Mammary epithelial cell (primary cell): ENCODE results near the gene PCDHGA12.

ENCODE experiments used
- EZH2 ChIP-seq: IDR thresholded peaks from 2 replicates; pipeline ENCODE4 v1.6.1; 2012; ENCODE audit warnings: low read length, inconsistent platforms, borderline replicate concordance
- TF ChIP-seq, protein P1 (sequence below), 2 donors: IDR thresholded peaks in 1 of 2; conservative IDR thresholded peaks in 1 of 2; 2 replicates each; pipeline ENCODE4 v1.5.1; 2011 to 2012; ENCODE audit warnings: inconsistent platforms in 2 of 2, low read length in 2 of 2, mild to moderate bottlenecking in 2 of 2, control low read depth in 1 of 2, low read depth in 1 of 2; ENCODE audit not compliant: insufficient read depth in 1 of 2; ENCODE audit errors: extremely low read depth in 1 of 2

DNA sequence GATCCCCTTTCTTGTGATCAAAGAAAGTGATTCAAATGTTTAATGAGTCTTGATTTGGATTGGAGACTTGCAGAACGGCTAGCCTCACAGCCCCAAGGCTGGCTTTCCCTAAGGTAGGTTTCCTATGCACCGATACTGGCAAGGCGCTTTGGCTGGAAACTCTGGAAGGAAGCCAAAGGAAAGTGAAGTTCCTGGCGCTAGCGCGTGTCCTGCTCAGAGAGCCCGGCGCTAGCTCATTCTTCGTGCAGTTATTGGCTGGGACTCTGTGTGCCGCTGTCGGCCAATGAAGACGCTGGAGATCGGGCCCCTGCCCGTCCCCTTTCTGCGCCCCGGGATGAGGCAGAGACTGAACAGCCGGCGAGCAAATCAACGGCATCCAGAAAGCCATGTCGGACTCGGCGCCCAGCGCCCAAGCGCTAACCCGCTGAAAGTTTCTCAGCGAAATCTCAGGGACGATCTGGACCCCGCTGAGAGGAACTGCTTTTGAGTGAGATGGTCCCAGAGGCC is 45.4 kb downstream of the PCDHGA12 start, which contains the start of gene PCDHGC3:
- TF ChIP-seq, protein P1, sequence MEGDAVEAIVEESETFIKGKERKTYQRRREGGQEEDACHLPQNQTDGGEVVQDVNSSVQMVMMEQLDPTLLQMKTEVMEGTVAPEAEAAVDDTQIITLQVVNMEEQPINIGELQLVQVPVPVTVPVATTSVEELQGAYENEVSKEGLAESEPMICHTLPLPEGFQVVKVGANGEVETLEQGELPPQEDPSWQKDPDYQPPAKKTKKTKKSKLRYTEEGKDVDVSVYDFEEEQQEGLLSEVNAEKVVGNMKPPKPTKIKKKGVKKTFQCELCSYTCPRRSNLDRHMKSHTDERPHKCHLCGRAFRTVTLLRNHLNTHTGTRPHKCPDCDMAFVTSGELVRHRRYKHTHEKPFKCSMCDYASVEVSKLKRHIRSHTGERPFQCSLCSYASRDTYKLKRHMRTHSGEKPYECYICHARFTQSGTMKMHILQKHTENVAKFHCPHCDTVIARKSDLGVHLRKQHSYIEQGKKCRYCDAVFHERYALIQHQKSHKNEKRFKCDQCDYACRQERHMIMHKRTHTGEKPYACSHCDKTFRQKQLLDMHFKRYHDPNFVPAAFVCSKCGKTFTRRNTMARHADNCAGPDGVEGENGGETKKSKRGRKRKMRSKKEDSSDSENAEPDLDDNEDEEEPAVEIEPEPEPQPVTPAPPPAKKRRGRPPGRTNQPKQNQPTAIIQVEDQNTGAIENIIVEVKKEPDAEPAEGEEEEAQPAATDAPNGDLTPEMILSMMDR (conservative IDR thresholded peaks at IDR 0.05 in 1 of 2, IDR thresholded peaks at IDR 0.05 in 1 of 2; ENCODE audit: extremely low read depth in 1 of 2, insufficient read depth in 1 of 2, low read depth in 1 of 2, low read length in 2 of 2) = peak; percentile 14 to 46
- no peak for TF ChIP-seq EZH2
